ENCODE measurements around the gene CIDEA.

Gene CIDEA

DNA sequence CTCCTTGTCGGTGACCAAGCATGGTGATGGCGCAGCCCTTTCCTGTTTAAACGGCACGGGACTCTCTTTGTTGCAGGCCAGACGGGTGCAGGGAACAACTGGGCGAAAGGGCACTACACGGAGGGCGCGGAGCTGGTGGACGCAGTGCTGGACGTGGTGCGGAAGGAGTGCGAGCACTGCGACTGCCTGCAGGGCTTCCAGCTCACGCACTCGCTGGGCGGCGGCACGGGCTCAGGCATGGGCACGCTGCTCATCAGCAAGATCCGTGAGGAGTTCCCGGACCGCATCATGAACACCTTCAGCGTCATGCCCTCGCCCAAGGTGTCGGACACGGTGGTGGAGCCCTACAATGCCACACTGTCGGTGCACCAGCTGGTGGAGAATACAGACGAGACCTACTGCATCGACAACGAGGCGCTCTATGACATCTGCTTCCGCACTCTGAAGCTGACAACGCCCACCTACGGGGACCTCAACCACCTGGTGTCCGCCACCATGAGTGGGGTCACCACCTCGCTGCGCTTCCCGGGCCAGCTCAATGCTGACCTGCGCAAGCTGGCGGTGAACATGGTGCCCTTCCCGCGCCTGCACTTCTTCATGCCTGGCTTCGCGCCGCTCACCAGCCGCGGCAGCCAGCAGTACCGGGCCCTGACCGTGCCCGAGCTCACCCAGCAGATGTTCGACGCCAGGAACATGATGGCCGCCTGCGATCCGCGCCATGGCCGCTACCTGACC lies 71.0 kb downstream of the CIDEA start:
- DNase-seq = no peak

DNA sequence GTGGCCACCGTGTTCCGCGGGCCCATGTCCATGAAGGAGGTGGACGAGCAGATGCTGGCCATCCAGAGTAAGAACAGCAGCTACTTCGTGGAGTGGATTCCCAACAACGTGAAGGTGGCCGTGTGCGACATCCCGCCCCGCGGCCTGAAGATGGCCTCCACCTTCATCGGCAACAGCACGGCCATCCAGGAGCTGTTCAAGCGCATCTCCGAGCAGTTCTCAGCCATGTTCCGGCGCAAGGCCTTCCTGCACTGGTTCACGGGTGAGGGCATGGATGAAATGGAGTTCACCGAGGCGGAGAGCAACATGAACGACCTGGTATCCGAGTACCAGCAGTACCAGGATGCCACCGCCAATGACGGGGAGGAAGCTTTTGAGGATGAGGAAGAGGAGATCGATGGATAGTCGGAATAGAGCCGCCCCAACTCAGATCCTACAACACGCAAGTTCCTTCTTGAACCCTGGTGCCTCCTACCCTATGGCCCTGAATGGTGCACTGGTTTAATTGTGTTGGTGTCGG lies 71.6 kb downstream of the CIDEA start:
- DNase-seq = no peak

DNA sequence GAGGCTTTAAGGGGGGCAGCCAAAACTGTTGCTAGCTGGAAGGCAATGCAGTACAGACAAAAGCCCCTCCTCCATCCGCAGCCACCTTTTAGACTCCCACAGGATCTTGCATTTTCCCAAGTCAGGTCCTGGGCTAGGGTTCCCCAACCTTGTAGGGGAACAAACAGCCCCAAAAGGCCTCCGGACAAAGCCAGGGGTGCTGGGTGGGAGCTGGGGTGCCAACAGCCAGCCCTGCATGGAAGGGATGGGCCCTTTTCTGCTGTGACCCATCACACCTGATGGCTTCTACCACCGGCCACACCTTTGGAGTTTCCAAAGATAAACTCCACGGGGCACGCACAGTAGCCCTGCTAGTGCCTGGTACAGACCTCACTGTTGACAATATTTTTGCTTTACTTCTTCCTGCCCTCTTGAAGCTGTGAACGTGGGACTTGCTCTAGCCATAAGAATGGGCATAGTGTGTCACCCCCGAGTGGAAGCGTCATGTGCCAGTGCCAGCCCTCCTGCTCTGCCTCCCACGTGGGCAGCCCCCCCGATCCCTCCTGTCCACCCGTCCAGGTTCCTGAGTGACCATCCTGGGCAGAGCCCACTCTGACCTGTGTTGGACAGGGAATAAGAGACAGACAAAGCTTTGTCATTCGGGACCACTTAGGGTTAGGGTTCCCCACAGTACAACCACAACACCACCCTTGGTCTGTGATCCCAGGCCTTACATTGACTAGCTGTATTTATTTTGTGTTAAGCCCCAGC lies 72.7 kb downstream of the CIDEA start:
- DNase-seq = no peak
